Skeletal muscle tissue (tissue), 4 donors: ENCODE results near the gene KCTD5. TPM values are rescaled to one million over a fixed set of nuclear protein-coding genes. Genes with fewer than 3 reads are reported as not detected.
"Not testable (repeated sequence)": the region's sequence is repeated elsewhere in the genome, so short reads cannot be mapped to it uniquely, and the experiment has no call there.

Source experiments
- H3K27ac ChIP-seq: one replicate; pipeline ENCODE4 v1.7.0; 2013; ENCODE audit warnings: mild to moderate bottlenecking, low read depth, low read length, inconsistent platforms
- H3K27me3 ChIP-seq, 3 donors: one replicate each; pipeline ENCODE4 v1.7.0; 2013; ENCODE audit warnings: low read length in 3 of 3; ENCODE audit not compliant: control insufficient read depth in 3 of 3, insufficient read depth in 3 of 3
- H3K36me3 ChIP-seq, 3 donors: one replicate each; pipeline ENCODE4 v1.7.0; 2013; ENCODE audit warnings: low read length in 3 of 3; ENCODE audit not compliant: control insufficient read depth in 3 of 3, insufficient read depth in 3 of 3
- H3K4me1 ChIP-seq, 3 donors: one replicate each; pipeline ENCODE4 v1.7.0; 2013; ENCODE audit warnings: low read length in 3 of 3, mild to moderate bottlenecking in 3 of 3; ENCODE audit not compliant: control insufficient read depth in 3 of 3, insufficient read depth in 3 of 3
- H3K4me3 ChIP-seq, 3 donors: one replicate each; pipeline ENCODE4 v1.7.0; 2013; ENCODE audit warnings: low read length in 3 of 3
- H3K9ac ChIP-seq, 3 donors: one replicate each; pipeline ENCODE4 v1.7.0; 2013; ENCODE audit warnings: low read length in 3 of 3, mild to moderate bottlenecking in 3 of 3, moderate library complexity in 2 of 3, low read depth in 1 of 3
- H3K9me3 ChIP-seq, 3 donors: one replicate each; pipeline ENCODE4 v1.7.0; 2013; ENCODE audit warnings: low read length in 3 of 3; ENCODE audit not compliant: control insufficient read depth in 3 of 3
- total RNA-seq: library from RNA; depleted of rRNA; stranded (reverse); fragments of >200 nt; gene quantifications from one replicate; pipeline ENCODE4 v1.2.3, GENCODE V29; 2014
- donor health status: Osteomylitis.

KCTD5 gene
- total RNA-seq, 1 donor from 2014 or later, result 13.6 TPM

DNA sequence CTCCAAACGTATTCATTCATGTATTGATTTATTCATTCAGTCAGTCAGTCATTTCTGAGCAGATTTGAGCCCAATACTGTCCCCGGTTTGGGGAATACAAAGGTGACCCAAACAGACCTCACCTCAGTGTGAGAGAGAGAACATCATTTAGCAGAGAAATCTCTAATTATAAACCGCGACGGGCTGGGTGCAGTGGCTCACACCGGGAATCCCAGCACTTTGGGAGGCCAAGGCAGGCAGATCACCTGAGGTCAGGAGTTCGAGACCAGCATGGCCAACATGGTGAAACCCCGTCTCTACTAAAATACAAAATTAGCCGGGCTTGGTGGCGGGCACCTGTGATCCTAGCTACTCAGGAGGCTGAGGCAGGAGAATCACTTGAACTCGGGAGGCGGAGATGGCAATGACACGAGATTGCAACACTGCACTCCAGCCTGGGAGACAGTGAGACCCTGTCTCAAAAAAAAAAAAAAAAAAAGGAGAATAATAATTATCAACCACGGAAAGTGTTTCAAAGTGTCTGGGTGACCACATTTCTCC, 39.4 kb downstream of the KCTD5 start:
- H3K27ac ChIP-seq, H3K9me3 ChIP-seq, H3K9ac ChIP-seq, H3K36me3 ChIP-seq: not testable (repeated sequence)
- H3K4me3 ChIP-seq, result peak overlapping the region in 1 of 3 donors; percentile 9
- peaks cover 10 to 18% (median 16%) of the 10 kb centered on the region in 3 donors for H3K4me1 ChIP-seq
- peaks cover 3 to 12% (median 7%) of the 10 kb centered on the region in 3 donors for H3K27me3 ChIP-seq

DNA sequence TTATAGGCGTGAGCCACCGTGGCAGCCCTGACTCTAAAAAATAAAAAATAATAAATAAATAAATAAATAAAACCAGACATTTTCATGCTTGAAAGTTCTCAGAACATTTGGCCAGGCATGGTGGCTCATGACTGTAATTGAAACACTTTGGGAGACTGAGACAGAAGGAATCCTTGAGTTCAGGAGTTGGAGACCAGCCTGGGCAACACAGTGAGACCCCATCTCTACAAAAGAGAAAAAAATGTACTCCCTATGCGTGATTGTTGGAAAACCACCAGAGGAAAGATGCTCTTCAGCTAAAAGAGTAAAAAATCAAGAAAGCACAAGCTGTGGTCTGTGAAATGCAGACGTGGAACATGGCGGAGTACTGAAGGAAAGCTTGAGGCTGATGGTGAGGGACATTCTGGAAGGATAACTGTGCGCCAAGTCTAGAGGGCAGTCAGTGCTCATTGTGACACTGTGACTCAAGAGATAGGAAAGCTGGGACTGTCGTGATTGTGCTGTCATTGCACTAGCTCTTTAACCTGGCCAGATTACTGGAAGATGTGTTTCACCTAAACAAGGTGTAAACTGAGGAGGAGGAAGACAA, 41.9 kb downstream of the KCTD5 start:
- H3K9ac ChIP-seq, result no peak overlapping the region
- no peaks in the 10 kb centered on the region for H3K36me3 ChIP-seq
- H3K27ac ChIP-seq, result no peak overlapping the region
- H3K4me3 ChIP-seq, result no peak overlapping the region
- H3K9me3 ChIP-seq, result no peaks in the 10 kb centered on the region
- H3K27me3 ChIP-seq, result peaks cover 3 to 11% (median 7%) of the 10 kb centered on the region in 3 donors
- peaks cover 7 to 11% (median 11%) of the 10 kb centered on the region in 3 donors for H3K4me1 ChIP-seq

DNA sequence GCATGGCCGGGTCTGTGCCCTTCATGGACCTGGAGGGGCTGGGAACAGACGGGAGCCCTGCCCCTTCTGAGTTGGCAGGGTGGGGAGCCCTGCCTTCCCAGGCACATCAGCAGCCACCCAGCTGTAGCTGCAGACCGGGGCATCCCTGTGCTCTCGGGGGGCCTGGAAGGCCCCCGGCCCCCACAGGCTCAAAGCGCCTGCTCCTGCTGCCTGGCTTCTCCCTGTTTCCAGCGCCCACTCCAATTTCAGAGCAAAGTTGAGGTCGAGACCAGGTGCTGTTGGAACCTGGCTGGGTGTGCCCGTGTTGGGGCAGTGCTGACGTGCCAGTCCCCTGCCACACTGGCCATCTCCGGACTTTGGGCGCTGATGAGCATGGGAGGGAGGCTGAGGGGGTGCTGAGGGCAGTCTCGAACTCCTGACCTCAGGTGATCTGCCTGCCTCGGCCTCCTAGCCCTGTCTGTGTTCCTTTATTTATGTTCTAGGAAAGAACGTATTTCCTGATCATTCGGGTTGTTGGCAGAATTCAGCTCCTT, 42.6 kb downstream of the KCTD5 start:
- peaks cover under 1 to 4% (median 4%) of the 10 kb centered on the region in 3 donors for H3K4me1 ChIP-seq
- peaks cover 3 to 11% (median 7%) of the 10 kb centered on the region in 3 donors for H3K27me3 ChIP-seq
- H3K9ac ChIP-seq, result no peak overlapping the region
- no peaks in the 10 kb centered on the region for H3K36me3 ChIP-seq
- no peak overlapping the region for H3K27ac ChIP-seq
- H3K4me3 ChIP-seq, result no peak overlapping the region
- no peaks in the 10 kb centered on the region for H3K9me3 ChIP-seq

DNA sequence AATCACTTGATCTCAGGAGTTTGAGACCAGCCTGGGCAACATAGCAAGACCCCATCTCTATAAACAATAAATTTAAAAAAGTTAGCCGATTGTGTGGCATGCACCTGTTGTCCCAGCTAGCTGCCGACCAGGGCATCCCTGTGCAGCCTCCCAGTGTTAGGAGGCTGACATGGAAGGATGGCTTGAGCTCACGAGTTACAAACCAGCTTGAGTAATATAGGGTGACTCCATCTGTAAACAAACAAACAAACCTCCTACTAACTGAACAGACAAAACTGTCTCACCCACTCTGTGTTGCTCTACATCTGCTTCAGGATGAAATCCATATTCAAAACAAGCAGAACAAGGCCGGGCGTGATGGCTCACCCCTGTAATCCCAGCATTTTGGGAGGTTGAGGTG, 44.6 kb downstream of the KCTD5 start:
- Histone ChIP-seq H3K27ac (no peak overlapping the region), H3K27me3 (peaks cover 7 to 14% (median 7%) of the 10 kb centered on the region in 3 donors), H3K4me1 (no peaks in the 10 kb centered on the region)

DNA sequence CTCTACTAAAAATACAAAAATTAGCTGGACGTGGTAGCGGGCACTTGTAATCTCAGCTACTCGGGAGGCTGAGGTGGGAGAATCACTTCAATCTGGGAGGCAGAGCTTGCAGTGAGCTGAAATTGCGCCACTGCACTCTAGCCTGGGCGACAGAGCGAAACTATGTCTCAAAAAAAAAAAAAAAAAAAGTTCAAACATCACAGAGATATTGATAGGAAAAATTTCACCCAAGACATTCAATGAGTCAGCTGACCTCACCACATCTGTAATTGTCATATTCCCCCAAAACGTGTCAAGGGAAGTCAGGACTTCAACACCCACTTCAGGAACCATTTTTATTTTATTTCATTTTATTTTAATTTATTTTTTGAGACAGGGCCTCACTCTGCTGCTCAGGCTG, 45.7 kb downstream of the KCTD5 start:
- Histone ChIP-seq H3K4me1 (no peaks in the 10 kb centered on the region), H3K27me3 (peaks cover 7 to 14% (median 7%) of the 10 kb centered on the region in 3 donors), H3K36me3 (no peaks in the 10 kb centered on the region), H3K4me3 (no peak overlapping the region), H3K9ac (no peak overlapping the region), H3K27ac (no peak overlapping the region), H3K9me3 (no peaks in the 10 kb centered on the region)

More for the DNA sequence above, 44.6 kb downstream of the KCTD5 start:
- Histone ChIP-seq H3K9ac (no peak overlapping the region), H3K4me3 (no peak overlapping the region), H3K36me3 (no peaks in the 10 kb centered on the region), H3K9me3 (no peaks in the 10 kb centered on the region)

DNA sequence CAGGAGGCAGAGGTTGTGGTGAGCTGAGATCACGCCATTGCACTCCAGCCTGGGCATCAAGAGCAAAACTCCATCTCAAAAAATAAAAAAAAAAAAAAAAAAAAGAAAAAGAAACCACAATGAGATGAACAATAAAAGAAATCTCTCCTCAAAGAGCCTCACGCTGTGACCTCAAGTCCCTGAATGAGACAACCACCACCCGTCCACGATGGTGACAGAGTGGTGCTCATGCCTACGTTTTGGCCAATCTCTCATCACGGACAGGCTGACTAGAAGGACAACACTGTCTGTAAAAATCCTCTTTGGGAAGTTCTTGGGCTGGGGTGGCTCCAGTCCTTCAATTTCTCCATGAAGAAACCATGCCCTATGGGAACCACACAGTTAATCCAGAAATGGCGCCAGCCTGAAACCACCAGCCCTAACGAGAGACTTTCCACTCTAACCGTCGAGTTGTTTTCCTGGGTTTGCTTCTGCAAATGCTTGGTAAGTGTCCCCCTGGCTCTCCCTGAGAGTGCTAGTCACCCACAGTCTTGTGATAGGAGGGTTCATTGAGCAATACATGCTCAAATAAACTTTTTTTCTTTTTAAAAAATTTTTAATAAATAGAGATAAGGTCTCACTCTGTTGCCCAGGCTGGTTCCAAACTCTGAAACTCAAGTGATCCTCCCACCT, 52.7 kb downstream of the KCTD5 start:
- peaks cover 16 to 29% (median 24%) of the 10 kb centered on the region in 3 donors for H3K27me3 ChIP-seq
- H3K9ac ChIP-seq, result no peak overlapping the region
- no peaks in the 10 kb centered on the region for H3K4me1 ChIP-seq
- H3K4me3 ChIP-seq, result no peak overlapping the region
- H3K27ac ChIP-seq, result no peak overlapping the region
- no peaks in the 10 kb centered on the region for H3K9me3 ChIP-seq
- no peaks in the 10 kb centered on the region for H3K36me3 ChIP-seq

DNA sequence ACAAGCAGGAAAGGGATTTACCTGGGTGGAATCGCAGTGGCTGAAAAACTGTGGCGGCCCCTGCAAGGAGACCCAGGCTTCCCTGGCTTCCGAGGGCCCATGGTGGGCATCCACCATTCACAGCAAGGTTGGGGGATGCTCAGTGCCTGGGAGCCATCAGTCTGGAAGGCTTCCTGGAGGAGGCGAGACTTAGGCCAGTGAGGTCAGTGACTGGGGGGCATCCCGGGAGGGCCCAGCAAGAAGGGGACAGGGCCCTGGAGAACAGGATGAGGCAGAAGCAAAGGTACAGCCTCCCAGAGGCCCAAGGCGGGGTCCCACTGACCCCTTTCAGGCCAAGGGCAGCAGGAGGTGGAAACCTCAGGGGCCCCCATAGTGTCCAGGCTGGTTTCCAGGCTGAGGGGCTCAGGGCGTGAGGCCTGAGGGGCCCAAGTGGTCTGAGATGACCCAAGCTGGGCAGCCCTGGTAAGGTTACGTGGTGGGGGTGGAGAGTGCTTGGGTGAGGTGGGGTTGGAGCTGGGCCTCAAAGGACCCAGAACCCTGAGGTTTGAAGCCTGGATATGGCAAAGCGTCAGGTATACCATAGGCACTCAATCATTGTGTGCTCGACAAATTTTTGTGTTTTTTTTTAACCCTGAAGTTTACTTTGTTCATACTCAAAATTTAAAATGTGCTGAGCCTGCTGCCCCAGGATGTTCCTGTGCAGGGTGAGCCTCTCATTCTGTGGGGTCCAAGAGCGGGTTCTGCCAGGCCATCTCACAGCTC, 54.3 kb downstream of the KCTD5 start:
- Histone ChIP-seq H3K27ac (no peak overlapping the region), H3K9ac (no peak overlapping the region), H3K27me3 (peaks cover 23 to 26% (median 24%) of the 10 kb centered on the region in 3 donors)

DNA sequence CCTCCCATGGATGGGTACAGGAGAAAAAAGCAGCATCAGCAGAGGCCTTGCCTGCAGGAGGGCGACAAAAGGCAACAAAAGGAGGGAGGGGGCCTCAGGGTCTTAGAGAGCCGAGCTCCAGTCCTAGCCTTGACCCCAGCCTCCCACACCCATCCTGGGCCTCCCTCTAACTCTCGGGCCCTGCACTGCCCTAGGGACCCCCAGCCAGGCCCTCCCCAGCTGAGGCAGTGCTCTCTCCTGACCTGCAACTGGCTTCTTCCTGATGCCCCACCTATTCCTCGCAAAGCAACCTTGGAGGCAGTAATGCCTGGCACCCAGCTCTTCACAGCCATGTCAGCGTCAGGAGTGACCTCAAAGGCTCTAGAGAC, 54.9 kb downstream of the KCTD5 start:
- no peaks in the 10 kb centered on the region for H3K4me1 ChIP-seq
- no peak overlapping the region for H3K27ac ChIP-seq
- H3K9me3 ChIP-seq, result no peaks in the 10 kb centered on the region
- H3K36me3 ChIP-seq, result no peaks in the 10 kb centered on the region
- no peak overlapping the region for H3K4me3 ChIP-seq
- H3K27me3 ChIP-seq, result peaks cover 23 to 26% (median 24%) of the 10 kb centered on the region in 3 donors
- H3K9ac ChIP-seq, result no peak overlapping the region

More for the DNA sequence above, 54.3 kb downstream of the KCTD5 start:
- no peaks in the 10 kb centered on the region for H3K9me3 ChIP-seq
- no peak overlapping the region for H3K4me3 ChIP-seq
- no peaks in the 10 kb centered on the region for H3K4me1 ChIP-seq
- no peaks in the 10 kb centered on the region for H3K36me3 ChIP-seq

DNA sequence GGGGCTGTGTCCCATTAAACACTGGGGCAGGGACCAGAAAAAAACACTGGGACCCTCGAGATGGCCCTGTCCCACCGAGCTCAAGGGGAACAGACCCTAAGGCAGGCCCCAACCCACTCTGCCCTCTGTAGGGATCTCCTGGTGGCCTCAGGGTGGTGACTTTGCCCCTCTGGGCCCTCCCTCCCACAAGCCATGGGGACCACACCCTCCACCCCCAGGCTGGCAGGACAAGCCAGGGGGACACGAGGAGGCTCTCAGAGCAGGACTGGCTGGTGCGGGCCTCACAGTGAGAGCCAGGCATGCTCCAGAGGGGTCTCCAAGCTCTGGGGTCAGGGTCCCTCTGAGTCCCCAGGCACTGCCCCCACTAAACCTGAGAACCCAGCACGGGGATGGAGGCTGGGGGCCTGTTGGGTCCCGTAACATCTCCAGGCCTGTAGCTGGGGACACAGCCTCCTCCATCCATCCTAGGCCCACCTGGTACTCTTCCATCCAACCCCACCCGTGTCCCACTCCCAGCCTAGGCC, 55.6 kb downstream of the KCTD5 start:
- H3K4me1 ChIP-seq, result no peaks in the 10 kb centered on the region
- H3K27ac ChIP-seq, result no peak overlapping the region
- H3K4me3 ChIP-seq, result no peak overlapping the region
- H3K27me3 ChIP-seq, result peaks cover 23 to 26% (median 26%) of the 10 kb centered on the region in 3 donors
- no peaks in the 10 kb centered on the region for H3K9me3 ChIP-seq
- H3K9ac ChIP-seq, result no peak overlapping the region
- H3K36me3 ChIP-seq, result no peaks in the 10 kb centered on the region
